ENCODE measurements around the gene ZNF567.
A peak's percentile ranks its signal among the peaks of the same experiment; 100 is the strongest.
"Not testable (repeated sequence)": the region's sequence is repeated elsewhere in the genome, so short reads cannot be mapped to it uniquely, and the experiment has no call there.

Gene ZNF567

DNA sequence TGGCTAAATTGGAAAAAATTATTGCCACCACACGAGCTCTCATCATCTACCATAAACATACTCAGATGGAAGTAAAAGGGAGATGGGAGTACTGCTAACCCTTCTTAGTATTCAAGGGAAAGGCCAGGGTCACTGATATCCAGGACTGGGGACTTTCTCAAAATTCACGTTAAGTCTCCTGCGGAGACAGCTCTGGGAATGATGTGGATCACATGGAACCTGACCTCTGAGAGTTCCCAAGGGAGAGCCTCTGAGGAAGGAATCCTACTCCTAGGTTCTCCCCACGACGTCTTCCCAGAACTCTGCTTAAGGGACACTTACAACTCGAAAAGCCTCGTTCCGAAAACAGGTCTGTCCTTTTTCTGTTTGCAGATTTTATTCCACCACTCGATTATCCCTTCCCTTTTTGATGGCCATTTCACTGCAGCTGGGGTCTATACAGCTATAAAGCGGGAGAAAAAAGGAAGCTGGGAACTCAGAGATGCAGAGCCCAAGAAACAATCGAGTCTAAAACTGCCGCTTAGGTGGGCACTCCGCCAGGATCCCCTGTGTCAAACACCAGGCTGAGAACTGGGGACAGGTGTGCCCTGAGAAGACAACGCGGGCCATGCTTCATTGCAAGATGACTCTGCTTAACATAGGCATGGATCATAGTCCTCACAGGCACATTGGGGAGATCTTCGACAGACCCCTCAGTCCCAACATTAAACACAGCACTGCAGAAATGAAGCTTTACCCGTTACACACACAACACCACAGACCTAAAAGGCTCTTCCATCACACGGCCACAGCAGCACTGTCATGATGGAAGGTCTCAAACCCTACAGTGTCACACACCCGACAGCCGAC is 823 bp upstream of the ZNF567 start:
- Histone ChIP-seq H3K4me3 (ENCODE audit: low read depth, low read length) (peak overlapping the region; percentile 68), H3K27me3 (replicated peaks) (no peaks in the 10 kb centered on the region), H3K27ac (no peak overlapping the region), H3K36me3 (replicated peaks) (peaks cover 12% of the 10 kb centered on the region)
- in situ Hi-C loops (cut with HindIII; ENCODE audit: low pct_ligation_motif_present, low sequenced_read_pairs) = no loop called here
- TF ChIP-seq, protein P1, sequence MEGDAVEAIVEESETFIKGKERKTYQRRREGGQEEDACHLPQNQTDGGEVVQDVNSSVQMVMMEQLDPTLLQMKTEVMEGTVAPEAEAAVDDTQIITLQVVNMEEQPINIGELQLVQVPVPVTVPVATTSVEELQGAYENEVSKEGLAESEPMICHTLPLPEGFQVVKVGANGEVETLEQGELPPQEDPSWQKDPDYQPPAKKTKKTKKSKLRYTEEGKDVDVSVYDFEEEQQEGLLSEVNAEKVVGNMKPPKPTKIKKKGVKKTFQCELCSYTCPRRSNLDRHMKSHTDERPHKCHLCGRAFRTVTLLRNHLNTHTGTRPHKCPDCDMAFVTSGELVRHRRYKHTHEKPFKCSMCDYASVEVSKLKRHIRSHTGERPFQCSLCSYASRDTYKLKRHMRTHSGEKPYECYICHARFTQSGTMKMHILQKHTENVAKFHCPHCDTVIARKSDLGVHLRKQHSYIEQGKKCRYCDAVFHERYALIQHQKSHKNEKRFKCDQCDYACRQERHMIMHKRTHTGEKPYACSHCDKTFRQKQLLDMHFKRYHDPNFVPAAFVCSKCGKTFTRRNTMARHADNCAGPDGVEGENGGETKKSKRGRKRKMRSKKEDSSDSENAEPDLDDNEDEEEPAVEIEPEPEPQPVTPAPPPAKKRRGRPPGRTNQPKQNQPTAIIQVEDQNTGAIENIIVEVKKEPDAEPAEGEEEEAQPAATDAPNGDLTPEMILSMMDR (IDR thresholded peaks at IDR 0.05; ENCODE audit: low read depth, low read length, missing control alignments) = no peak
- DNase-seq = peak; percentile 5

DNA sequence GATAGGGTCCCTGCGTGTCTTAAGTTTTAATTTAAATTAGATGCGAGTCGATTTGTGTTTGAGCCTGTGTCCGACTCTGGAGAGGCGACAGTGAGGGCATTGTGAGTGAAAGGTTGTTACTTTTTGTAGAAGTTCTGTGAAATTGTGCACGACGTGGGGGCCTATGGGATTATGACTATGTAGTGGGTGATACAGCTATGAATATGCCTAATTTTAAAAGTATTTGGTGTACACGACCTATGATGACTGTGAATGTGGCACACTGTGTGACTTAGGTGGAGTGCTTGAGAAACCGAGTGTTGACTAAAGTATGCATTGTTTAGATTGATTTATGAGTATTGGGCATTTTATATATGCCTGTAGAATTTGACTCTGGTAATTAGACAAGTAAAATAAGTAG is 646 bp downstream of the ZNF567 start:
- in situ Hi-C loops (cut with HindIII; ENCODE audit: low pct_ligation_motif_present, low sequenced_read_pairs) = no loop called here
- no peak for DNase-seq
- Histone ChIP-seq H3K4me3 (ENCODE audit: low read depth, low read length) (peak overlapping the region; percentile 68), H3K27me3 (replicated peaks) (no peaks in the 10 kb centered on the region), H3K27ac (no peak overlapping the region), H3K36me3 (replicated peaks) (peaks cover 26% of the 10 kb centered on the region)
- TF ChIP-seq, protein P1 (IDR thresholded peaks at IDR 0.05; ENCODE audit: low read depth, low read length, missing control alignments) = no peak

DNA sequence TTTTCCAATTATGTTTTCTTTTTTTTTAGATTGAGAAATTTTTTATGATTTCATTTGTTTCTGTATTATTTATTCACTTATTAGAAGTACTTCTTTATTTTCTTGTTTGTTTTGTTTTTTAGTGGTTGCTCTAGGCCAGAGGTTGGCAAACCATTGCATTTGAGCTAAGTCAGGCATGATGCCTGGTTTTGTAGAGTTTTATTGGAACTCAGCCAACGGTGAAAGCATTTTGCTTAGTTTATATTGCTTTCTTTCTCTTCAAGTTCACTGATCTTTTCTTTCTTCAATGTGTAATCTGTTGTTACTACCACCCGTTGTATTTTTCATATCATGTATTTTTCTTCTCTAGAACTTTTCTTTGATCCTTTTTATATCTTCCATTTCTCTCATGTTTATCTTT is 19.7 kb downstream of the ZNF567 start:
- Histone ChIP-seq H3K36me3 (replicated peaks) (peaks cover under 1% of the 10 kb centered on the region), H3K27ac (no peak overlapping the region), H3K27me3 (replicated peaks) (no peaks in the 10 kb centered on the region), H3K4me3 (ENCODE audit: low read depth, low read length) (no peak overlapping the region)
- in situ Hi-C loops (cut with HindIII; ENCODE audit: low pct_ligation_motif_present, low sequenced_read_pairs) = no loop called here
- DNase-seq = no peak
- TF ChIP-seq, protein P1 (IDR thresholded peaks at IDR 0.05; ENCODE audit: low read depth, low read length, missing control alignments) = no peak

DNA sequence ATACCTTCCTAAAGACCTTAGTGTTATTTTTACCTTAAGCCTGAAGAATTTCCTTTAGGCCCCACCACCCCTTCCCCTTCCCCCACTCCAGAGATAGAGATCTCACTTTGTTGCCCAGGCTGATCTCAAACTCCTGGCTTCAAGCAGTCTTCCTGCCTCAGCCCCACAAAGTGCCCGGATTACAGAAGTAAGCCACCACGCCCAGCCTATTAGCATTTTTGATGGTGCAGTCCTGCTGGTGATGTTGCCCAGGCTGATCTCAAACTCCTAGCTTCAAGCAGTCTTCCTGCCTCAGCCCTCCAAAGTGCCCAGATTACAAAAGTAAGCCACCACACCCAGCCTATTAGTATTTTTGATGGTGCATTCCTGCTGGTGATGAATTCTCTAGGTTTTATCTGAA is 22.0 kb downstream of the ZNF567 start:
- no peak overlapping the region for H3K4me3 ChIP-seq (ENCODE audit: low read depth, low read length)
- no peak overlapping the region for H3K27ac ChIP-seq
- no peak for DNase-seq
- peaks cover 23% of the 10 kb centered on the region for H3K36me3 ChIP-seq (replicated peaks)
- in situ Hi-C loops (cut with HindIII; ENCODE audit: low pct_ligation_motif_present, low sequenced_read_pairs) = no loop called here
- H3K27me3 ChIP-seq (replicated peaks) = no peaks in the 10 kb centered on the region
- TF ChIP-seq, protein P1 (IDR thresholded peaks at IDR 0.05; ENCODE audit: low read depth, low read length, missing control alignments) = no peak

DNA sequence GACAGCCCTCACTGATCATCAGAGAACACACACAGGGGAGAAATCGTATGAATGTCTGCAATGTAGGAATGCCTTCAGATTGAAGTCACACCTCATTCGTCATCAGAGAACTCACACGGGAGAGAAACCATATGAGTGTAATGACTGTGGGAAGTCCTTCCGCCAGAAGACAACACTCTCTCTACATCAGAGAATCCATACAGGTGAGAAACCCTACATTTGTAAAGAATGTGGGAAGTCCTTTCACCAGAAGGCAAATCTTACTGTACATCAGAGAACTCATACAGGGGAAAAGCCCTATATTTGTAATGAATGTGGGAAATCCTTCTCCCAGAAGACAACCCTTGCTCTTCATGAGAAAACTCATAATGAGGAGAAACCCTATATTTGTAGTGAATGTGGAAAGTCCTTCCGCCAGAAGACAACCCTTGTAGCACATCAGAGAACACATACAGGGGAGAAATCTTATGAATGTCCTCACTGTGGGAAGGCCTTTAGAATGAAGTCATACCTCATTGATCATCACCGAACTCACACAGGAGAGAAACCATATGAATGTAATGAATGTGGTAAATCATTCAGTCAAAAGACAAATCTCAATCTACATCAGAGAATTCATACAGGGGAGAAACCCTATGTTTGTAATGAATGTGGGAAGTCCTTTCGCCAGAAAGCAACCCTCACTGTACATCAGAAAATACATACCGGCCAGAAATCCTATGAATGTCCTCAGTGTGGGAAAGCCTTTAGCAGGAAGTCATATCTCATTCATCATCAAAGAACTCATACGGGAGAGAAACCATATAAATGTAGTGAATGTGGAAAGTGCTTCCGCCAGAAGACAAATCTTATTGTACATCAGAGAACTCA is 32.5 kb downstream of the ZNF567 start:
- Histone ChIP-seq H3K27ac (no peak overlapping the region), H3K4me3 (ENCODE audit: low read depth, low read length) (no peak overlapping the region), H3K27me3 (replicated peaks) (no peaks in the 10 kb centered on the region), H3K36me3 (replicated peaks) (peaks cover 32% of the 10 kb centered on the region)
- in situ Hi-C loops (cut with HindIII; ENCODE audit: low pct_ligation_motif_present, low sequenced_read_pairs) = no loop called here
- TF ChIP-seq, protein P1 (IDR thresholded peaks at IDR 0.05; ENCODE audit: low read depth, low read length, missing control alignments) = no peak
- no peak for DNase-seq

DNA sequence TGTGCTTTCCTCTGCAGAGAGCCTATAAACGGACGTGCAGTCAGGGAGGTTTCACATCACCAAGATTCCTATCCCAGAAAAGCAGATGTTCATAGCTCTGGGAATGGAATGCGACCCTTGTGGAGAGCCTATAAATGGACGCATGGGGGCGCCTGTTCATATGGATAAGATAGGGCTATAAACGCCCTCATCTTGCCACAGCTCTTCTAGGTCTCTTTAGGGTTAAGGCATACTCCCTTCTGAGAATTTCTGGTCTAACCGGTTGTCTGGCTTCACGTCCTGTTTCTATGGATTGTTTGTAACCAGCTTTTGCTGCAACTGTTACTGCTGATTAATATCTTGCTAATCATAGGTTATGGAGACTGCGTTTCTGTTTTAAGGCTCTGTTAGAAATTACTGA is 48.8 kb downstream of the ZNF567 start:
- H3K27ac ChIP-seq; DNase-seq; H3K4me3 ChIP-seq (ENCODE audit: low read depth, low read length); in situ Hi-C loops (cut with HindIII; ENCODE audit: low pct_ligation_motif_present, low sequenced_read_pairs); H3K27me3 ChIP-seq (replicated peaks); H3K36me3 ChIP-seq (replicated peaks): not testable (repeated sequence)

Measured in brain microvascular endothelial cell (primary cell).